ENCODE results near the gene RAB27A.

Gene RAB27A

GRCh38 chr15:55267401-55268175, 22.0 kb downstream of the RAB27A start:
- no peak overlapping the region for H3K4me3 ChIP-seq (ENCODE audit: low read depth, low read length)
- H3K9me3 ChIP-seq (ENCODE audit: control insufficient read depth, low read length) = no peaks in the 10 kb centered on the region
- no peak overlapping the region for H3K4me2 ChIP-seq (ENCODE audit: low read length)
- no peaks in the 10 kb centered on the region for H3K36me3 ChIP-seq (ENCODE audit: control insufficient read depth, insufficient read depth, low read length)
- no peaks in the 10 kb centered on the region for H3K27me3 ChIP-seq (ENCODE audit: control insufficient read depth, insufficient read depth, low read length)
- TF ChIP-seq, protein P1, sequence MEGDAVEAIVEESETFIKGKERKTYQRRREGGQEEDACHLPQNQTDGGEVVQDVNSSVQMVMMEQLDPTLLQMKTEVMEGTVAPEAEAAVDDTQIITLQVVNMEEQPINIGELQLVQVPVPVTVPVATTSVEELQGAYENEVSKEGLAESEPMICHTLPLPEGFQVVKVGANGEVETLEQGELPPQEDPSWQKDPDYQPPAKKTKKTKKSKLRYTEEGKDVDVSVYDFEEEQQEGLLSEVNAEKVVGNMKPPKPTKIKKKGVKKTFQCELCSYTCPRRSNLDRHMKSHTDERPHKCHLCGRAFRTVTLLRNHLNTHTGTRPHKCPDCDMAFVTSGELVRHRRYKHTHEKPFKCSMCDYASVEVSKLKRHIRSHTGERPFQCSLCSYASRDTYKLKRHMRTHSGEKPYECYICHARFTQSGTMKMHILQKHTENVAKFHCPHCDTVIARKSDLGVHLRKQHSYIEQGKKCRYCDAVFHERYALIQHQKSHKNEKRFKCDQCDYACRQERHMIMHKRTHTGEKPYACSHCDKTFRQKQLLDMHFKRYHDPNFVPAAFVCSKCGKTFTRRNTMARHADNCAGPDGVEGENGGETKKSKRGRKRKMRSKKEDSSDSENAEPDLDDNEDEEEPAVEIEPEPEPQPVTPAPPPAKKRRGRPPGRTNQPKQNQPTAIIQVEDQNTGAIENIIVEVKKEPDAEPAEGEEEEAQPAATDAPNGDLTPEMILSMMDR (IDR thresholded peaks at IDR 0.05) = no peak
- no peaks in the 10 kb centered on the region for H3K4me1 ChIP-seq
- no peak overlapping the region for H3K27ac ChIP-seq
- H3K79me2 ChIP-seq = no peaks in the 10 kb centered on the region
- no peak overlapping the region for H2AFZ ChIP-seq
- H3K9ac ChIP-seq = no peak overlapping the region

DNA sequence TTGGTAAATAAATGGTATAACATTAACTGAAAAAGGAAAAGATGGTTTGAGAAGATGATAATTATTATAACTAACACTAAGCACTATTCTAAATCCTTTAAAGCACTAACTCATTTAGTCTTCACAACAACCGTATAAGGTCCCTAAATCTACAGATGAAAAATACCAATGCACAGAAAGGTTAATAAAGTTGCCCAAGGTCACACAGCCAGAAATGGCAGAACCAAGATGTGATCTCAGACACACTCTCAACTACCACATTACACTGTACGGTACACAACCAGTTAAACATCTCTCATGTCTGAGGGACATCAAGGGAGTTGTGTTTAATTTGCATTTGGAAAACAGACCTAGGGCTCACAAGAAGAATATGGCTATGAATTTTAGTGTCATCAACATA, 23.1 kb downstream of the RAB27A start:
- Histone ChIP-seq H3K27ac (no peak overlapping the region), H3K4me3 (ENCODE audit: low read depth, low read length) (no peak overlapping the region), H3K4me1 (no peaks in the 10 kb centered on the region), H3K36me3 (ENCODE audit: control insufficient read depth, insufficient read depth, low read length) (no peaks in the 10 kb centered on the region), H2AFZ (no peak overlapping the region), H3K4me2 (ENCODE audit: low read length) (no peak overlapping the region), H3K27me3 (ENCODE audit: control insufficient read depth, insufficient read depth, low read length) (no peaks in the 10 kb centered on the region), H3K9ac (no peak overlapping the region), H3K9me3 (ENCODE audit: control insufficient read depth, low read length) (no peaks in the 10 kb centered on the region), H3K79me2 (no peaks in the 10 kb centered on the region)
- TF ChIP-seq, protein P1 (IDR thresholded peaks at IDR 0.05) = no peak

DNA sequence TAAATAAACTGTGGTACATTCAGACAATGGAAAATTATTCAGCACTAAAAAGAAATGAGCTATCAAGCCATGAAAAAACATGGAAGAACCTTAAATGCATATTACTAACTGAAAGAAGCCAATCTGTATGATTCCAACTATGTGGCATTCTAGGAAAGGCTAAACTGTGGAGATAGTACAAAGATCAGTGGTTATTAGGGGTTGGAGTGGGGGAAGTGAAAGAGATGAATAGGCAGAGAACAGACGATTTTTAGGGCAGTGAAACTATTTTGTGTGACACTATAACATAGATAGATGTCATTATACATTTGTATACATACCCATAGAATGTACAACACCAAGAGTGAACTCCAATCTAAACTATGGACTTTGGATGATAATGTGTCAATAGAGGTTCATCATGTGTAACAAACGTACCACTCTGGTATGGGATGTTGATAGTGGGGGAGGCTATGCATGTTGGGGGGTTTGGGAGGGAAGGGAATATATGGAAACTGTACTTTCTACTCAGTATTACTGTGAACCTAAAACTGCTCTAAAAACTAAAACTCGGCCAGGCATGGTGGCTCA, 29.0 kb downstream of the RAB27A start:
- H2AFZ ChIP-seq = no peak overlapping the region
- H3K4me1 ChIP-seq = no peaks in the 10 kb centered on the region
- H3K9me3 ChIP-seq (ENCODE audit: control insufficient read depth, low read length) = no peaks in the 10 kb centered on the region

DNA sequence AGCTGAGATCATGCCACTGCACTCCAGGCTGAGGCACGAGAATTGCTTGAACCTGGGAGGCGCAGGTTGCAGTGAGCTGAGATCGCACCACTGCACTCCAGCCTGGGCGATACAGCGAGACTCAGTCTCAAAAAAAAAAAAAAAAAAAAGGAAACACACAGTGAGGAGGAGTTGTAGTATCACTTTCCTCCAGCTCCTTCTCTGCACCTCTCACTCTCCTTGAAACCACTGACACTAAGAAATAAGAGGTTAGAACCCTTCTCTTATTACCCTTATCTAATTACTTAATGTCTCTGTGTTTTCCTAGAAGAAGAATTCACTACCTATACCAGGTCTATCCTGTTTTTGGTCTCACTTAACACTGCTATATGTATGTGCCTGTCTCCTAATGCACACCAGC, 31.7 kb downstream of the RAB27A start:
- Histone ChIP-seq H3K79me2 (no peaks in the 10 kb centered on the region), H2AFZ (no peak overlapping the region), H3K9me3 (ENCODE audit: control insufficient read depth, low read length) (no peaks in the 10 kb centered on the region), H3K4me1 (no peaks in the 10 kb centered on the region), H3K9ac (no peak overlapping the region), H3K27ac (no peak overlapping the region), H3K4me3 (ENCODE audit: low read depth, low read length) (no peak overlapping the region), H3K4me2 (ENCODE audit: low read length) (no peak overlapping the region), H3K27me3 (ENCODE audit: control insufficient read depth, insufficient read depth, low read length) (no peaks in the 10 kb centered on the region), H3K36me3 (ENCODE audit: control insufficient read depth, insufficient read depth, low read length) (no peaks in the 10 kb centered on the region)
- TF ChIP-seq, protein P1 (IDR thresholded peaks at IDR 0.05) = no peak

More for the DNA sequence above, 29.0 kb downstream of the RAB27A start:
- no peaks in the 10 kb centered on the region for H3K79me2 ChIP-seq
- TF ChIP-seq, protein P1 (IDR thresholded peaks at IDR 0.05) = no peak
- no peak overlapping the region for H3K4me3 ChIP-seq (ENCODE audit: low read depth, low read length)
- H3K4me2 ChIP-seq (ENCODE audit: low read length) = no peak overlapping the region
- H3K36me3 ChIP-seq (ENCODE audit: control insufficient read depth, insufficient read depth, low read length) = no peaks in the 10 kb centered on the region
- H3K27ac ChIP-seq = no peak overlapping the region
- H3K9ac ChIP-seq = no peak overlapping the region
- no peaks in the 10 kb centered on the region for H3K27me3 ChIP-seq (ENCODE audit: control insufficient read depth, insufficient read depth, low read length)
